H1 (cell line): ENCODE results near the gene COMMD6. TPM values are rescaled to one million over a fixed set of nuclear protein-coding genes. Genes with fewer than 3 reads are reported as not detected.

Experiments
- CEBPB ChIP-seq: IDR thresholded peaks from 2 replicates; pipeline ENCODE4 v1.6.1; 2012; ENCODE audit warnings: low read depth, low read length
- CHD1 ChIP-seq: IDR thresholded peaks from 2 replicates; pipeline ENCODE4 v1.6.1; 2012; ENCODE audit warnings: low read depth, low read length, improper control_type of control experiment
- EGR1 ChIP-seq: IDR thresholded peaks from 2 replicates; pipeline ENCODE4 v1.6.1; 2011; ENCODE audit warnings: low read depth, low read length, borderline replicate concordance
- KDM4A ChIP-seq: IDR thresholded peaks from one replicate; pipeline ENCODE4 v1.7.1; 2012; ENCODE audit warnings: low read depth, mild to moderate bottlenecking, moderate library complexity, low read length, inconsistent platforms; ENCODE audit not compliant: severe bottlenecking
- KDM5A ChIP-seq: fragments of 200-600 bp; IDR thresholded peaks from 2 replicates; pipeline ENCODE4 v1.7.1; 2012; ENCODE audit warnings: mild to moderate bottlenecking, low read length, inconsistent platforms, mixed read lengths
- TAF7 ChIP-seq: optimal IDR thresholded peaks from 2 replicates; pipeline ENCODE3; 2011; ENCODE audit warnings: low read depth, mild to moderate bottlenecking, inconsistent platforms, low read length, moderate library complexity, borderline replicate concordance
- polyA plus RNA-seq, 7 experiments: library from polyadenylated mRNA; depleted of rRNA in 3 of 7; stranded (reverse) in 5 of 7; unstranded in 2 of 7; fragments of >200 nt in 5 of 7; fragments of 200-250 nt in 2 of 7; gene quantifications; 1 replicate in 5 of 7; 2 replicates in 1 of 7; 4 replicates in 1 of 7; pipeline versions ENCODE4 v1.2.1 to v1.2.3, GENCODE V29; 2011 to 2013; ENCODE audit warnings: missing spikeins in 2 of 7, mixed read lengths in 2 of 7
- total RNA-seq: library from RNA; stranded (reverse); fragmentation: NEBNext Ultra II Directional; extraction: Animal tissue kit (Norgen Biotek cat#: 25700); gene quantifications from 2 replicates; pipeline ENCODE4 v1.2.1, GENCODE V29; 2021
- TF ChIP-seq, protein P1 (sequence below): fragments of 300-600 bp; sonication (generic); IDR thresholded peaks from 2 replicates; pipeline ENCODE4 v1.7.1; 2012; ENCODE audit warnings: low read length, moderate library complexity, mild to moderate bottlenecking, inconsistent platforms; ENCODE audit not compliant: insufficient replicate concordance
- TF ChIP-seq, protein P2 (sequence below): IDR thresholded peaks from 2 replicates; pipeline ENCODE4 v1.6.1; 2011; ENCODE audit warnings: low read depth, mild to moderate bottlenecking, low read length; ENCODE audit not compliant: insufficient read depth

The COMMD6 gene
- total and polyA plus RNA-seq, 2 of the 8 experiments (the other 6 are each of a cell fraction or from before 2014, with no cell fraction given), result 53.2 to 122 TPM

- TF ChIP-seq, protein P1, sequence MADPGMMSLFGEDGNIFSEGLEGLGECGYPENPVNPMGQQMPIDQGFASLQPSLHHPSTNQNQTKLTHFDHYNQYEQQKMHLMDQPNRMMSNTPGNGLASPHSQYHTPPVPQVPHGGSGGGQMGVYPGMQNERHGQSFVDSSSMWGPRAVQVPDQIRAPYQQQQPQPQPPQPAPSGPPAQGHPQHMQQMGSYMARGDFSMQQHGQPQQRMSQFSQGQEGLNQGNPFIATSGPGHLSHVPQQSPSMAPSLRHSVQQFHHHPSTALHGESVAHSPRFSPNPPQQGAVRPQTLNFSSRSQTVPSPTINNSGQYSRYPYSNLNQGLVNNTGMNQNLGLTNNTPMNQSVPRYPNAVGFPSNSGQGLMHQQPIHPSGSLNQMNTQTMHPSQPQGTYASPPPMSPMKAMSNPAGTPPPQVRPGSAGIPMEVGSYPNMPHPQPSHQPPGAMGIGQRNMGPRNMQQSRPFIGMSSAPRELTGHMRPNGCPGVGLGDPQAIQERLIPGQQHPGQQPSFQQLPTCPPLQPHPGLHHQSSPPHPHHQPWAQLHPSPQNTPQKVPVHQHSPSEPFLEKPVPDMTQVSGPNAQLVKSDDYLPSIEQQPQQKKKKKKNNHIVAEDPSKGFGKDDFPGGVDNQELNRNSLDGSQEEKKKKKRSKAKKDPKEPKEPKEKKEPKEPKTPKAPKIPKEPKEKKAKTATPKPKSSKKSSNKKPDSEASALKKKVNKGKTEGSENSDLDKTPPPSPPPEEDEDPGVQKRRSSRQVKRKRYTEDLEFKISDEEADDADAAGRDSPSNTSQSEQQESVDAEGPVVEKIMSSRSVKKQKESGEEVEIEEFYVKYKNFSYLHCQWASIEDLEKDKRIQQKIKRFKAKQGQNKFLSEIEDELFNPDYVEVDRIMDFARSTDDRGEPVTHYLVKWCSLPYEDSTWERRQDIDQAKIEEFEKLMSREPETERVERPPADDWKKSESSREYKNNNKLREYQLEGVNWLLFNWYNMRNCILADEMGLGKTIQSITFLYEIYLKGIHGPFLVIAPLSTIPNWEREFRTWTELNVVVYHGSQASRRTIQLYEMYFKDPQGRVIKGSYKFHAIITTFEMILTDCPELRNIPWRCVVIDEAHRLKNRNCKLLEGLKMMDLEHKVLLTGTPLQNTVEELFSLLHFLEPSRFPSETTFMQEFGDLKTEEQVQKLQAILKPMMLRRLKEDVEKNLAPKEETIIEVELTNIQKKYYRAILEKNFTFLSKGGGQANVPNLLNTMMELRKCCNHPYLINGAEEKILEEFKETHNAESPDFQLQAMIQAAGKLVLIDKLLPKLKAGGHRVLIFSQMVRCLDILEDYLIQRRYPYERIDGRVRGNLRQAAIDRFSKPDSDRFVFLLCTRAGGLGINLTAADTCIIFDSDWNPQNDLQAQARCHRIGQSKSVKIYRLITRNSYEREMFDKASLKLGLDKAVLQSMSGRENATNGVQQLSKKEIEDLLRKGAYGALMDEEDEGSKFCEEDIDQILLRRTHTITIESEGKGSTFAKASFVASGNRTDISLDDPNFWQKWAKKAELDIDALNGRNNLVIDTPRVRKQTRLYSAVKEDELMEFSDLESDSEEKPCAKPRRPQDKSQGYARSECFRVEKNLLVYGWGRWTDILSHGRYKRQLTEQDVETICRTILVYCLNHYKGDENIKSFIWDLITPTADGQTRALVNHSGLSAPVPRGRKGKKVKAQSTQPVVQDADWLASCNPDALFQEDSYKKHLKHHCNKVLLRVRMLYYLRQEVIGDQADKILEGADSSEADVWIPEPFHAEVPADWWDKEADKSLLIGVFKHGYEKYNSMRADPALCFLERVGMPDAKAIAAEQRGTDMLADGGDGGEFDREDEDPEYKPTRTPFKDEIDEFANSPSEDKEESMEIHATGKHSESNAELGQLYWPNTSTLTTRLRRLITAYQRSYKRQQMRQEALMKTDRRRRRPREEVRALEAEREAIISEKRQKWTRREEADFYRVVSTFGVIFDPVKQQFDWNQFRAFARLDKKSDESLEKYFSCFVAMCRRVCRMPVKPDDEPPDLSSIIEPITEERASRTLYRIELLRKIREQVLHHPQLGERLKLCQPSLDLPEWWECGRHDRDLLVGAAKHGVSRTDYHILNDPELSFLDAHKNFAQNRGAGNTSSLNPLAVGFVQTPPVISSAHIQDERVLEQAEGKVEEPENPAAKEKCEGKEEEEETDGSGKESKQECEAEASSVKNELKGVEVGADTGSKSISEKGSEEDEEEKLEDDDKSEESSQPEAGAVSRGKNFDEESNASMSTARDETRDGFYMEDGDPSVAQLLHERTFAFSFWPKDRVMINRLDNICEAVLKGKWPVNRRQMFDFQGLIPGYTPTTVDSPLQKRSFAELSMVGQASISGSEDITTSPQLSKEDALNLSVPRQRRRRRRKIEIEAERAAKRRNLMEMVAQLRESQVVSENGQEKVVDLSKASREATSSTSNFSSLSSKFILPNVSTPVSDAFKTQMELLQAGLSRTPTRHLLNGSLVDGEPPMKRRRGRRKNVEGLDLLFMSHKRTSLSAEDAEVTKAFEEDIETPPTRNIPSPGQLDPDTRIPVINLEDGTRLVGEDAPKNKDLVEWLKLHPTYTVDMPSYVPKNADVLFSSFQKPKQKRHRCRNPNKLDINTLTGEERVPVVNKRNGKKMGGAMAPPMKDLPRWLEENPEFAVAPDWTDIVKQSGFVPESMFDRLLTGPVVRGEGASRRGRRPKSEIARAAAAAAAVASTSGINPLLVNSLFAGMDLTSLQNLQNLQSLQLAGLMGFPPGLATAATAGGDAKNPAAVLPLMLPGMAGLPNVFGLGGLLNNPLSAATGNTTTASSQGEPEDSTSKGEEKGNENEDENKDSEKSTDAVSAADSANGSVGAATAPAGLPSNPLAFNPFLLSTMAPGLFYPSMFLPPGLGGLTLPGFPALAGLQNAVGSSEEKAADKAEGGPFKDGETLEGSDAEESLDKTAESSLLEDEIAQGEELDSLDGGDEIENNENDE, result no peak
- peak; percentile 79 for TF ChIP-seq KDM4A
- peak; percentile 96 for TF ChIP-seq CHD1
- peak; percentile 100 for TF ChIP-seq EGR1
- TF ChIP-seq TAF7, result no peak
- TF ChIP-seq, protein P2, sequence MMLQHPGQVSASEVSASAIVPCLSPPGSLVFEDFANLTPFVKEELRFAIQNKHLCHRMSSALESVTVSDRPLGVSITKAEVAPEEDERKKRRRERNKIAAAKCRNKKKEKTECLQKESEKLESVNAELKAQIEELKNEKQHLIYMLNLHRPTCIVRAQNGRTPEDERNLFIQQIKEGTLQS, result 0 out of 2 replicates have a peak, but pooled peaks have one; percentile 28
- TF ChIP-seq CEBPB, result no peak
- no peak for TF ChIP-seq KDM5A
Measured at GRCh38 chr13:75549262-75550158, 11.9 kb upstream of the COMMD6 start, which contains the start of gene UCHL3 (continued).
